ENCODE results near the gene KIF21A. TPM values are rescaled to one million over a fixed set of nuclear protein-coding genes. Genes with fewer than 3 reads are reported as not detected.

The KIF21A gene
- total and polyA plus RNA-seq, 2 experiments from 2014 or later, result 25.0 to 55.1 TPM

- no peak for DNase-seq (ENCODE audit: low spot score)
- Histone ChIP-seq H3K4me1 (ENCODE audit: insufficient read depth) (peaks cover 31% of the 10 kb centered on the region), H3K79me2 (peaks cover 52% of the 10 kb centered on the region), H3K4me2 (no peak overlapping the region), H3K9me3 (ENCODE audit: low read depth) (no peaks in the 10 kb centered on the region), H2AFZ (no peak overlapping the region), H4K20me1 (ENCODE audit: insufficient read depth, poor library complexity, severe bottlenecking) (no peaks in the 10 kb centered on the region), H3K27me3 (no peaks in the 10 kb centered on the region), H3K27ac (no peak overlapping the region), H3K4me3 (no peak overlapping the region), H3K36me3 (replicated peaks; ENCODE audit: insufficient read depth, low read depth) (no peaks in the 10 kb centered on the region), H3K9me2 (replicated peaks; ENCODE audit: insufficient read depth) (no peaks in the 10 kb centered on the region)
- no peak for TF ChIP-seq CTCF (IDR thresholded peaks at IDR 0.05; ENCODE audit: poor library complexity)
- TF ChIP-seq EZH2 (IDR thresholded peaks at IDR 0.05; ENCODE audit: borderline replicate concordance), result no peak
- TF ChIP-seq EZH2phosphoT487 (IDR thresholded peaks at IDR 0.05; ENCODE audit: low read depth, severe bottlenecking, unreplicated experiment), result no peak
Measured at GRCh38 chr12:39390752-39391151, 52.2 kb downstream of the KIF21A start.

- no peak for TF ChIP-seq CTCF (IDR thresholded peaks at IDR 0.05; ENCODE audit: poor library complexity)
- TF ChIP-seq EZH2phosphoT487 (IDR thresholded peaks at IDR 0.05; ENCODE audit: low read depth, severe bottlenecking, unreplicated experiment), result no peak
- TF ChIP-seq EZH2 (IDR thresholded peaks at IDR 0.05; ENCODE audit: borderline replicate concordance), result no peak
- DNase-seq (ENCODE audit: low spot score), result no peak
- WGBS (ENCODE audit: low lambda C conversion rate, missing lambda C conversion rate), result 97% methylated on average over 2 of the region's 2 CpGs
- H3K4me2 ChIP-seq, result no peak overlapping the region
- H3K79me2 ChIP-seq, result peaks cover 55% of the 10 kb centered on the region
- H4K20me1 ChIP-seq (ENCODE audit: insufficient read depth, poor library complexity, severe bottlenecking), result no peaks in the 10 kb centered on the region
- H3K4me1 ChIP-seq (ENCODE audit: insufficient read depth), result peaks cover 24% of the 10 kb centered on the region
- H3K4me3 ChIP-seq, result no peak overlapping the region
- H3K9me3 ChIP-seq (ENCODE audit: low read depth), result no peaks in the 10 kb centered on the region
- H3K36me3 ChIP-seq (replicated peaks; ENCODE audit: insufficient read depth, low read depth), result no peaks in the 10 kb centered on the region
- H3K27ac ChIP-seq, result no peak overlapping the region
- H3K9me2 ChIP-seq (replicated peaks; ENCODE audit: insufficient read depth), result no peaks in the 10 kb centered on the region
- no peaks in the 10 kb centered on the region for H3K27me3 ChIP-seq
- H2AFZ ChIP-seq, result no peak overlapping the region
Measured at GRCh38 chr12:39389399-39390150, 53.3 kb downstream of the KIF21A start.

- H3K27ac ChIP-seq, result peak overlapping the region; percentile 48
- no peak overlapping the region for H3K4me2 ChIP-seq
- no peaks in the 10 kb centered on the region for H3K36me3 ChIP-seq (replicated peaks; ENCODE audit: insufficient read depth, low read depth)
- H3K9me2 ChIP-seq (replicated peaks; ENCODE audit: insufficient read depth), result no peaks in the 10 kb centered on the region
- TF ChIP-seq EZH2phosphoT487 (IDR thresholded peaks at IDR 0.05; ENCODE audit: low read depth, severe bottlenecking, unreplicated experiment) (no peak), EZH2 (IDR thresholded peaks at IDR 0.05; ENCODE audit: borderline replicate concordance) (no peak), CTCF (IDR thresholded peaks at IDR 0.05; ENCODE audit: poor library complexity) (no peak)
- peaks cover 60% of the 10 kb centered on the region for H3K79me2 ChIP-seq
- H3K9me3 ChIP-seq (ENCODE audit: low read depth), result no peaks in the 10 kb centered on the region
- H3K4me1 ChIP-seq (ENCODE audit: insufficient read depth), result peaks cover 3% of the 10 kb centered on the region
- DNase-seq (ENCODE audit: low spot score), result no peak
- H3K27me3 ChIP-seq, result no peaks in the 10 kb centered on the region
- H3K4me3 ChIP-seq, result no peak overlapping the region
- H4K20me1 ChIP-seq (ENCODE audit: insufficient read depth, poor library complexity, severe bottlenecking), result no peaks in the 10 kb centered on the region
- WGBS (ENCODE audit: low lambda C conversion rate, missing lambda C conversion rate), result 57% methylated on average over 3 of the region's 3 CpGs
- H2AFZ ChIP-seq, result no peak overlapping the region
Measured at GRCh38 chr12:39386335-39386734, 56.6 kb downstream of the KIF21A start.
